ENCODE results near the gene CALCOCO1.

- TF ChIP-seq CTCF (conservative IDR thresholded peaks at IDR 0.05) (no peak), EZH2 (IDR thresholded peaks at IDR 0.05; ENCODE audit: low read depth) (no peak)
Observed at GRCh38 chr12:53749986-53750811, 22.9 kb upstream of the CALCOCO1 start.

All from PC-9 (cell line).